ENCODE data around the gene SEMA3E.

- no peak for TF ChIP-seq POLR2A (IDR thresholded peaks at IDR 0.05; ENCODE audit: low read depth, low read length)
- no peak for TF ChIP-seq POLR2AphosphoS5 (IDR thresholded peaks at IDR 0.05; ENCODE audit: low read depth, low read length)
These were observed 40.2 kb downstream of the SEMA3E start for GRCh38 chr7:83608716-83609115.

Data from GM12892 (cell line).